Uterus (tissue), 4 donors: ENCODE results near the gene PRAMEF8. TPM values are rescaled to one million over a fixed set of nuclear protein-coding genes. Genes with fewer than 3 reads are reported as not detected.
"Not testable (repeated sequence)": the region's sequence is repeated elsewhere in the genome, so short reads cannot be mapped to it uniquely, and the experiment has no call there.

Experiments used
- DNase-seq, 2 donors: peaks; one replicate each; pipeline ENCODE4 v3.0.0-alpha.2; 2019 to 2020
- H3K27ac ChIP-seq, 2 donors: fragments of 200-600 bp; sonication (generic); 1 replicate in 1 of 2; 2 replicates in 1 of 2; pipeline ENCODE4 v1.5.1; 2016 to 2018
- H3K27me3 ChIP-seq, 2 donors: fragments of 200-600 bp; sonication (generic); one replicate each; pipeline ENCODE4 v1.5.1; 2018 to 2019; ENCODE audit warnings: control low read depth in 1 of 2
- H3K36me3 ChIP-seq, 2 donors: fragments of 200-600 bp; sonication (generic); one replicate each; pipeline ENCODE4 v1.5.1; 2019; ENCODE audit warnings: control low read depth in 1 of 2
- H3K4me1 ChIP-seq, 2 donors: fragments of 200-600 bp; sonication (generic); one replicate each; pipeline ENCODE4 v1.5.1; 2018 to 2019; ENCODE audit warnings: control low read depth in 1 of 2
- H3K4me3 ChIP-seq, 2 donors: fragments of 200-600 bp; sonication (generic); 1 replicate in 1 of 2; 2 replicates in 1 of 2; pipeline ENCODE4 v1.5.1; 2018 to 2019; ENCODE audit warnings: mild to moderate bottlenecking in 1 of 2
- H3K9me3 ChIP-seq, 2 donors: fragments of 200-600 bp; sonication (generic); one replicate each; pipeline ENCODE4 v1.5.1; 2019; ENCODE audit warnings: control low read depth in 1 of 2
- intact Hi-C: fragments of 100-400 bp; cut with DNase I; formaldehyde crosslinking; loops from one replicate; pipeline ENCODE4 v1.15.1; 2023; ENCODE audit warnings: low total_unique reads
- total RNA-seq, 4 donors: library from RNA; depleted of rRNA in 3 of 4; stranded (reverse); fragments of >200 nt in 3 of 4; gene quantifications; one replicate each; pipeline versions ENCODE4 v1.1.0 to v1.2.4, GENCODE V29; 2014 to 2023
- donor health status: DM: yes; HTN: yes; CAD: no.

PRAMEF8 gene
- total RNA-seq: not detected

DNA sequence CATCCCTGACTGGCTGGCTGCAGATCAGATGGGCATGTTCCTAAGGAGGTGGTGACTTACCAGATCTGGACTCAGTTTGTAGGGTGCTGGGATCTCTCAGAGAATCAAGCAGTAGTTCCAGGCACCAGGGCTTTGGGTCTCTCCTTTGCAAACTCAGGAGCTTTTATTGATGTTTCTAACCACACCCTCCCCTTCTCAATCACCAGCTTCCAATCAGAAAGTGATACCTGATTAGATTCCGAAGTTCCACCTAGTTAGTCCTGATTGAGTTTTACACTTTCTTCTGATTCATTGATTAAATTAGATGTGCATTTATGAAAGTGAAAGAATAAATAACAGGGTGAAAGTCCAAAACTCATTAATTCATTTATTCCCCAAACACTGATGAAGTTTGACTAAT lies at the start of gene PRAMEF8:
Gene PRAMEF8, minus strand, starts transcription at position 101 of the 400 bp plus-strand sequence. CDS start 1,046 bp downstream, outside the sequence.
- H3K36me3 ChIP-seq, H3K4me1 ChIP-seq, H3K27ac ChIP-seq, H3K9me3 ChIP-seq, H3K4me3 ChIP-seq, intact Hi-C loops, DNase-seq, H3K27me3 ChIP-seq: not testable (repeated sequence)

DNA sequence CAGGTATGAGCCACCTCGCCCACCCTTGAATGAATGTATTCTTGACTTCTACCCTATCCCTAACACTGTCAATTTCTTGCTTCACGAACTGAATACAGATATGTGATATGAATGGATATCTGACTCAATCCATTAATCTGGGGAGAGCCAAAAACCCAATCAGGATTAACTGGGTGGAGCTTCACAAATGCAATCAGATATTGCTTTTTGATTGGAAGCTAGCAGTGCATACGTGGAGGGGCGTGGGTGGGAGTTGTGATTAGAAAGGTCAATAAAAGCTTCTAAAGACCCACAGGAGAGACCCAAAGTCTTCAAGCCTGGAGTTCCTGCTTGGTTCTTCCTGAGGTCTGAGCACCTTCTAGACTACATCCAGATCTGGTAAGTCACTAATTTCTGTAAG lies 30.3 kb upstream of the PRAMEF8 start, which contains the start of gene PRAMEF15:
Gene PRAMEF15, plus strand, starts transcription at position 301 of the 400 bp plus-strand sequence. CDS start 2,827 bp downstream, outside the sequence.
- H3K36me3 ChIP-seq, DNase-seq, H3K4me3 ChIP-seq, H3K27ac ChIP-seq, H3K9me3 ChIP-seq, H3K27me3 ChIP-seq, H3K4me1 ChIP-seq, intact Hi-C loops: not testable (repeated sequence)

- H3K27ac ChIP-seq, H3K27me3 ChIP-seq, H3K9me3 ChIP-seq, H3K36me3 ChIP-seq, H3K4me1 ChIP-seq, intact Hi-C loops, H3K4me3 ChIP-seq, DNase-seq: not testable (repeated sequence)
Observed at GRCh38 chr1:13303239-13303638, 18.3 kb upstream of the PRAMEF8 start, which contains the start of gene PRAMEF33. Gene PRAMEF33 (plus strand): TSS chr1:13303539. CDS start chr1:13305955, 2,416 bp downstream.

GRCh38 chr1:13302197-13302596 lies 17.3 kb upstream of the PRAMEF8 start:
- H3K4me1 ChIP-seq, H3K36me3 ChIP-seq, H3K27ac ChIP-seq, H3K9me3 ChIP-seq, H3K4me3 ChIP-seq, intact Hi-C loops, H3K27me3 ChIP-seq, DNase-seq: not testable (repeated sequence)

DNA sequence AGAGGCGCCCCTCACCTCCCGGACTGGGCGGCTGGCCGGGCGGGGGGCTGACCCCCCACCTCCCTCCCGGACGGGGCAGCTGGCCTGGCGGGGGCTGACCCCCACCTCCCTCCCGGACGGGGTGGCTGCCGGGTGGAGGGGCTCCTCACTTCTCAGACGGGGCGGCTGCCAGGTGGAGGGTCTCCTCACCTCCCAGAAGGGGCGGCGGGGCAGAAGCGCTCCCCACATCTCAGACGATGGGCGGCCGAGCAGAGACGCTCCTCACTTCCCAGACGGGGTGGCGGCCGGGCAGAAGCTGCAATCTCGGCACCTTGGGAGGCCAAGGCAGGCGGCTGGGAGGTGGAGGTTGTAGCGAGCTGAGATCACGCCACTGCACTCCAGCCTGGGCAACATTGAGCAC lies 13.8 kb upstream of the PRAMEF8 start:
- H3K4me1 ChIP-seq, H3K27me3 ChIP-seq, H3K36me3 ChIP-seq, DNase-seq, H3K27ac ChIP-seq, H3K9me3 ChIP-seq, H3K4me3 ChIP-seq, intact Hi-C loops: not testable (repeated sequence)

- H3K4me1 ChIP-seq, H3K9me3 ChIP-seq, H3K36me3 ChIP-seq, DNase-seq, H3K27ac ChIP-seq, H3K4me3 ChIP-seq, H3K27me3 ChIP-seq, intact Hi-C loops: not testable (repeated sequence)
Observed at GRCh38 chr1:13297216-13297931, 12.4 kb upstream of the PRAMEF8 start.

DNA sequence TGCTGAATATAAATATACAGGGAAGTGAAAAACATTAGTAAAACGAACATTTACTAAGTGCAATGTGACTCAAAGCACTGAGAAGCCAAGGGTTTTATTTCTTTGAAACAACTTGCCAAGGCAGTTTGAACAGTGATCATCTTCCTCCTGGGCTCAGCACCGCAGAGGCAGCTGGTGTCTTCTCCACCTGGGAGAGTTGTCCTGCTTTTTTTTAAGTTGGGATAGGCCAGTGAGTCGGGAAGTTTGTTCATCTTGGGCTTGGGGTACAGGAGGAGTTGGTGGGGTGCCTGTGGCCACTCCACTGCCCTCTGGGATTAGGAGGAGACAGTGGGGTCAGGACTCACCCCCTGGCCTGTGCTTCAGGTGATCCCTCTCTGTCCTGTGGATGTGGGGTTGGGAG lies 4.1 kb upstream of the PRAMEF8 start:
- H3K4me1 ChIP-seq, H3K4me3 ChIP-seq, H3K9me3 ChIP-seq, DNase-seq, H3K27me3 ChIP-seq, H3K36me3 ChIP-seq, H3K27ac ChIP-seq, intact Hi-C loops: not testable (repeated sequence)

DNA sequence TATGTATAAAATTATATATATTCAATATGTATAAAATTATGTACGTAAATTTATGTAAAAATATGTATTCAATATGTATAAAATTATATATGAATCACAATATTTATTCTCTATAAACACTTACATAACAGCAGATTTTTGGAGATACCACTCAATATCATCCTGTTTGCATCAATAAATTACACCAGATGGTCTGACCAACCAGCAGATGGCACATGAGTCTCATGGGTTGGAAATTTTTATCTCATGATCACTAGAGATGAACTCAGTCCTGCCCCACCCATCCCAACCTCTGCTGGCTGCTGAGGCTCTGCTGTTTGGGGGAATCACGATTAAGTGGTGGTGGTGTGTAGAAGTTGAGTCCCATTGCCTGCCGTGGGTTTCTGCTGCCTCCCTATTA lies 5.3 kb downstream of the PRAMEF8 start:
- H3K4me3 ChIP-seq, H3K9me3 ChIP-seq, intact Hi-C loops, H3K4me1 ChIP-seq, H3K27me3 ChIP-seq, H3K36me3 ChIP-seq, DNase-seq, H3K27ac ChIP-seq: not testable (repeated sequence)

DNA sequence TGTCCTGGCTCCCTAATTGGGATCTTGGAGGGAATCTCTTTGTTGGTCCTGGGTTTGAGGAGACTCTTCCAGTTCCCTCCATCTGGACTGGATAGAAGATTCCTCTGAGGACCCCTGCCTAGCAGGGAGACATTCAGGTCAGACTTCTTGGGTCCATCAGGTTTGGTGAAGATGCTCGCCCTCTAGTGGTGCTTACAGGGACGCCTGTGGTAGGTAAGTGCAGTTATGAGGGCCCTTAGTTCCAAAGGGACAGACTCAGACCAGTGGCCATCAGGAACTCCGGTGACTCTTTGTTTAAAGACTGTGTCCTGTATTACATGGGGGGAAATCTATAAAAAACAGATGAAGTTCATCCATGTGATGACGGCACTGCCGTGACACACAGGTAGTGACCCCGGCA lies 7.9 kb downstream of the PRAMEF8 start:
- intact Hi-C loops, H3K36me3 ChIP-seq, H3K27me3 ChIP-seq, H3K4me3 ChIP-seq, DNase-seq, H3K4me1 ChIP-seq, H3K9me3 ChIP-seq, H3K27ac ChIP-seq: not testable (repeated sequence)

- H3K9me3 ChIP-seq, DNase-seq, H3K36me3 ChIP-seq, intact Hi-C loops, H3K4me1 ChIP-seq, H3K27me3 ChIP-seq, H3K27ac ChIP-seq, H3K4me3 ChIP-seq: not testable (repeated sequence)
Observed at GRCh38 chr1:13265124-13265523, 19.8 kb downstream of the PRAMEF8 start.

DNA sequence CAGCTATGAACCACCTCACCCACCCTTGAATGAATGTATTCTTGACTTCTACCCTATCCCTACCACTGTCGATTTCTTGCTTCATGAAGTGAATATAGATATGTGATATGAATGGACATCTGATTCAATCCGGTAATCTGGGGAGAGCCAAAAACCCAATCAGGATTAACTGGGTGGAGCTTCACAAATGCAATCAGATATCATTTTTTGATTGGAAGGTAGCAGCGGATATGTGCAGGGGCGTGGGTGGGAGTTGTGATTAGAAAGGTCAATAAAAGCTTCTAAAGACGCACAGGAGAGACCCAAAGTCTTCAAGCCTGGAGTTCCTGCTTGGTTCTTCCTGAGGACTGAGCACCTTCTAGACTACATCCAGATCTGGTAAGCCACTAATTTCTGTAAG lies 31.0 kb downstream of the PRAMEF8 start, which contains the start of gene PRAMEF5:
Gene PRAMEF5, plus strand, starts transcription at position 301 of the 400 bp plus-strand sequence. CDS start 5,071 bp downstream, outside the sequence.
- H3K4me3 ChIP-seq, H3K27ac ChIP-seq, H3K9me3 ChIP-seq, DNase-seq, intact Hi-C loops, H3K27me3 ChIP-seq, H3K36me3 ChIP-seq, H3K4me1 ChIP-seq: not testable (repeated sequence)

DNA sequence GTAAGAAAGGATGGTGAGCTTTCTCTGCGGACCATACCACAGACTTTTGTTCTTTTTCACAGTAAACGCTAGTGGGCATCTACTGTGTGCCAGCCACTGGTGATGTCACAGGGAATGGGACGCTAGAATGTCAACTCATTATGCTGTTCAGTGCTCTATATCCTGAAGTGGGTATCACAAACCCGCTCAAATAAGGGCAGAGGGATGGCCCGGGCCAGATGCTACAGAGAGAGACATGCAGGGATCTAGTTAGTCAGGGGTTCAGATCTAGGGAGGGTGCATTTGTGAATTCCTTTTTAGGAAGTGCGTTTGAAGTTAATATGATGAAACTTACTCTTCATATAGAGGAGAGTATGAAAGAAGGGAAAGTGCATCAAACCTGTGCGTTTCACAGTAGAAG lies 37.8 kb downstream of the PRAMEF8 start:
- H3K27me3 ChIP-seq, H3K4me1 ChIP-seq, H3K36me3 ChIP-seq, intact Hi-C loops, H3K9me3 ChIP-seq, DNase-seq, H3K4me3 ChIP-seq, H3K27ac ChIP-seq: not testable (repeated sequence)

GRCh38 chr1:13246554-13246871 lies 38.4 kb downstream of the PRAMEF8 start:
- H3K27ac ChIP-seq, DNase-seq, H3K4me1 ChIP-seq, H3K9me3 ChIP-seq, H3K4me3 ChIP-seq, H3K27me3 ChIP-seq, intact Hi-C loops, H3K36me3 ChIP-seq: not testable (repeated sequence)
